Upper lobe of right lung (tissue), 1 donor: ENCODE results near the gene RGS5. TPM values are rescaled to one million over a fixed set of nuclear protein-coding genes. Genes with fewer than 3 reads are reported as not detected.

Source experiments
- ATAC-seq: fragments of 200-7000 bp; cut with Tn5 transposase; one replicate; pipeline ENCODE4 v1.9.1; 2020; ENCODE audit warnings: mild to moderate bottlenecking, moderate library complexity
- DNase-seq: peaks from one replicate; pipeline ENCODE4 v3.0.0-alpha.2; 2020
- H3K27ac ChIP-seq: fragments of 200-600 bp; one replicate; pipeline ENCODE4 v1.8.0; 2022
- H3K27me3 ChIP-seq: fragments of 200-600 bp; one replicate; pipeline ENCODE4 v1.8.0; 2022; ENCODE audit warnings: mild to moderate bottlenecking
- H3K36me3 ChIP-seq: fragments of 200-600 bp; one replicate; pipeline ENCODE4 v1.8.0; 2022
- H3K4me1 ChIP-seq: fragments of 200-600 bp; one replicate; pipeline ENCODE4 v1.8.0; 2022
- H3K4me3 ChIP-seq: fragments of 200-600 bp; one replicate; pipeline ENCODE4 v1.8.0; 2022; ENCODE audit warnings: mild to moderate bottlenecking
- H3K9me3 ChIP-seq: fragments of 200-600 bp; one replicate; pipeline ENCODE4 v1.8.0; 2022
- intact Hi-C: fragments of 100-400 bp; cut with DNase I; formaldehyde crosslinking; loops from one replicate; pipeline ENCODE4 v1.11.0; 2022
- total RNA-seq: library from RNA; stranded (reverse); fragmentation: NEBNext Ultra II Directional; extraction: Animal tissue kit (Norgen Biotek cat#: 25700); gene quantifications from one replicate; pipeline ENCODE4 v1.2.1, GENCODE V29; 2021
- TF ChIP-seq, protein P1 (sequence below): fragments of 200-600 bp; IDR thresholded peaks from one replicate; pipeline ENCODE4 v1.8.0; 2022; ENCODE audit warnings: antibody characterized with exemption
- donor health status: DM: no; HTN: yes; CAD: no; lungs with severe emphysema.

Gene RGS5
- total RNA-seq, 1 donor from 2014 or later = 93.1 TPM

DNA sequence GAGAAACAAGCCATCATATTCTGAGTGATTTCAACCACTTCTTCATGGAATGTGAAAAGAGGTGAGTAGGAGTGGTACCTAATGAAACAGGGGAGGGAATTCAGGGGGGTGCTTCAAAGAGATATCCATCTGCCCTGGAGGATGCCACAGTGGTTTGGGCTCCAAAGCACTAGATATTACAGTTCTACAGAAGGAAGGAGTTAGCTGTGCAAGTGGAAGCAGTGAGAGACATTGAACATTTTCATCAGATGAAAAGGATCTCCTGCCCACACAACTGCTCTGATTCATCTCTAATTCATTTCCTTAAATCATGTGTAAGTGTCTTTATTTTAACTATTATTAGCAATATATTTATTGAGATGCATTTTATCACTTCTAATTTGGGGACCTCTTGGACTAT, 2.8 kb upstream of the RGS5 start:
- intact Hi-C loops = no loop called here
- H3K9me3 ChIP-seq = no peaks in the 10 kb centered on the region
- DNase-seq (no peak), ATAC-seq (no peak)
- H3K36me3 ChIP-seq = no peaks in the 10 kb centered on the region
- H3K27ac ChIP-seq = no peak overlapping the region
- TF ChIP-seq, protein P1, sequence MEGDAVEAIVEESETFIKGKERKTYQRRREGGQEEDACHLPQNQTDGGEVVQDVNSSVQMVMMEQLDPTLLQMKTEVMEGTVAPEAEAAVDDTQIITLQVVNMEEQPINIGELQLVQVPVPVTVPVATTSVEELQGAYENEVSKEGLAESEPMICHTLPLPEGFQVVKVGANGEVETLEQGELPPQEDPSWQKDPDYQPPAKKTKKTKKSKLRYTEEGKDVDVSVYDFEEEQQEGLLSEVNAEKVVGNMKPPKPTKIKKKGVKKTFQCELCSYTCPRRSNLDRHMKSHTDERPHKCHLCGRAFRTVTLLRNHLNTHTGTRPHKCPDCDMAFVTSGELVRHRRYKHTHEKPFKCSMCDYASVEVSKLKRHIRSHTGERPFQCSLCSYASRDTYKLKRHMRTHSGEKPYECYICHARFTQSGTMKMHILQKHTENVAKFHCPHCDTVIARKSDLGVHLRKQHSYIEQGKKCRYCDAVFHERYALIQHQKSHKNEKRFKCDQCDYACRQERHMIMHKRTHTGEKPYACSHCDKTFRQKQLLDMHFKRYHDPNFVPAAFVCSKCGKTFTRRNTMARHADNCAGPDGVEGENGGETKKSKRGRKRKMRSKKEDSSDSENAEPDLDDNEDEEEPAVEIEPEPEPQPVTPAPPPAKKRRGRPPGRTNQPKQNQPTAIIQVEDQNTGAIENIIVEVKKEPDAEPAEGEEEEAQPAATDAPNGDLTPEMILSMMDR = no peak
- peaks cover 4% of the 10 kb centered on the region for H3K4me1 ChIP-seq
- no peaks in the 10 kb centered on the region for H3K27me3 ChIP-seq
- H3K4me3 ChIP-seq = no peak overlapping the region

- ATAC-seq = no peak
- Histone ChIP-seq H3K27ac (no peak overlapping the region), H3K4me3 (no peak overlapping the region), H3K9me3 (no peaks in the 10 kb centered on the region), H3K27me3 (no peaks in the 10 kb centered on the region), H3K36me3 (no peaks in the 10 kb centered on the region), H3K4me1 (peaks cover 4% of the 10 kb centered on the region)
- intact Hi-C loops = no loop called here
- no peak for DNase-seq
- TF ChIP-seq, protein P1 = no peak
Observed at GRCh38 chr1:163203561-163203960, 845 bp upstream of the RGS5 start.

- Histone ChIP-seq H3K36me3 (no peaks in the 10 kb centered on the region), H3K4me3 (peak overlapping the region; percentile 11), H3K9me3 (no peaks in the 10 kb centered on the region), H3K27me3 (no peaks in the 10 kb centered on the region), H3K4me1 (peaks cover 4% of the 10 kb centered on the region), H3K27ac (no peak overlapping the region)
- intact Hi-C loops = no loop called here
- TF ChIP-seq, protein P1 = no peak
- DNase-seq = no peak
- no peak for ATAC-seq
Observed at GRCh38 chr1:163201906-163202305, 810 bp downstream of the RGS5 start.

DNA sequence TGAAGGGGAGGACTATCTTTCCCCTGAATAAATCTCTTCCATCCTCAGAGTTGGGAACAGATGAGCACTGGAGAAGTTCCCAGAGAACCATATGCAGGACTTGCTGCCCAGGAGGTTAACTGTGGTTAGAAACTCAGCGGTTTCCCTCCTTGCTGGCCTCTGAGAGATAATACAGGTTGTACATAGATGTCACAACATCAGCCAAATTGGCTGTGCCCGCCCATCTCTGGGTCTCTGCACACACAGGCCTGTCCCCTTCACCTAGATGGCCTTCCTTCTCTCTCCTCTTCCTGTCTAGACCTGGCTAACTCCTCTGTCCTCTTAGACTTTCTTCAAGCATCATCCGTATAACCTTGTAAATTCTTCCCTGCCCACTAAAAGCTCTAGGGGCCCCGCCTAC, 5.7 kb downstream of the RGS5 start:
- intact Hi-C loops = no loop called here
- H3K9me3 ChIP-seq = no peaks in the 10 kb centered on the region
- H3K4me1 ChIP-seq = peaks cover 3% of the 10 kb centered on the region
- no peak for DNase-seq
- H3K27ac ChIP-seq = no peak overlapping the region
- H3K36me3 ChIP-seq = no peaks in the 10 kb centered on the region
- no peak for ATAC-seq
- H3K4me3 ChIP-seq = no peak overlapping the region
- no peaks in the 10 kb centered on the region for H3K27me3 ChIP-seq
- TF ChIP-seq, protein P1 = no peak

- H3K4me1 ChIP-seq = peaks cover 3% of the 10 kb centered on the region
- ATAC-seq (no peak), DNase-seq (no peak)
- TF ChIP-seq, protein P1 = no peak
- no peak overlapping the region for H3K27ac ChIP-seq
- H3K9me3 ChIP-seq = no peaks in the 10 kb centered on the region
- H3K4me3 ChIP-seq = no peak overlapping the region
- H3K36me3 ChIP-seq = no peaks in the 10 kb centered on the region
- no peaks in the 10 kb centered on the region for H3K27me3 ChIP-seq
- intact Hi-C loops = no loop called here
Observed at GRCh38 chr1:163196449-163196787, 6.3 kb downstream of the RGS5 start.

- no peak overlapping the region for H3K27ac ChIP-seq
- ATAC-seq (peak; percentile 59), DNase-seq (no peak)
- no peak overlapping the region for H3K4me3 ChIP-seq
- intact Hi-C loops = no loop called here
- H3K36me3 ChIP-seq = no peaks in the 10 kb centered on the region
- H3K27me3 ChIP-seq = no peaks in the 10 kb centered on the region
- TF ChIP-seq, protein P1 = no peak
- H3K4me1 ChIP-seq = peaks cover 3% of the 10 kb centered on the region
- no peaks in the 10 kb centered on the region for H3K9me3 ChIP-seq
Observed at GRCh38 chr1:163195728-163196448, 6.8 kb downstream of the RGS5 start.
